Activated B cell treated with CpG ODN at 0.5 μM for 24 hours (primary cell): ENCODE measurements around the gene HDAC4. TPM values are rescaled to one million over a fixed set of nuclear protein-coding genes. Genes with fewer than 3 reads are reported as not detected.

Experiments
- ATAC-seq: fragments of 200-7000 bp; cut with Tn5 transposase; one replicate; pipeline ENCODE4 v1.10.0; 2021; ENCODE audit warnings: low read depth, mild to moderate bottlenecking, moderate library complexity
- CTCF ChIA-PET: fragments of 350-600 bp; sonication (Branson Sonifier 250); formaldehyde crosslinking; loops from one replicate; lab custom pipeline; 2021; ENCODE audit warnings: antibody characterized with exemption; lab: Charles Lee
- POLR2A ChIA-PET: fragments of 350-600 bp; sonication (Branson Sonifier 250); formaldehyde crosslinking; loops from one replicate; lab custom pipeline; 2021; ENCODE audit warnings: antibody characterized with exemption; lab: Charles Lee
- DNase-seq: peaks from one replicate; pipeline ENCODE4 v3.0.0; 2022
- H3K27ac Mint-ChIP-seq: one replicate; pipeline ENCODE4 v1.8.0; 2020; ENCODE audit warnings: mixed read lengths
- H3K27me3 Mint-ChIP-seq: one replicate; pipeline ENCODE4 v1.8.0; 2021; ENCODE audit warnings: mixed read lengths
- H3K36me3 Mint-ChIP-seq: one replicate; pipeline ENCODE4 v1.8.0; 2021; ENCODE audit warnings: low read depth, mixed read lengths
- H3K4me1 Mint-ChIP-seq: one replicate; pipeline ENCODE4 v1.8.0; 2021; ENCODE audit warnings: mixed read lengths
- H3K4me3 Mint-ChIP-seq: one replicate; pipeline ENCODE4 v1.8.0; 2020; ENCODE audit warnings: mild to moderate bottlenecking, mixed read lengths
- H3K9me3 Mint-ChIP-seq: one replicate; pipeline ENCODE4 v1.8.0; 2020; ENCODE audit warnings: mixed read lengths
- CTCF ChIP-seq: fragments of 200-600 bp; IDR thresholded peaks from one replicate; pipeline ENCODE4 v1.8.0; 2022; ENCODE audit warnings: antibody characterized with exemption, mild to moderate bottlenecking
- intact Hi-C: fragments of 100-400 bp; cut with micrococcal nuclease; formaldehyde crosslinking; loops from one replicate; pipeline ENCODE4 v1.15.1; 2024
- total RNA-seq: library from RNA; stranded (reverse); gene quantifications from 2 replicates; pipeline ENCODE4 v1.2.3, GENCODE V29; 2022

Gene HDAC4
- total RNA-seq, 1 donor from 2014 or later: 31.9 TPM

- Mint-ChIP-seq H3K36me3 (no peaks in the 10 kb centered on the region), H3K27ac (no peak overlapping the region), H3K9me3 (no peaks in the 10 kb centered on the region), H3K4me3 (no peak overlapping the region), H3K4me1 (peaks cover 11% of the 10 kb centered on the region), H3K27me3 (peaks cover 3% of the 10 kb centered on the region)
- no peak for TF ChIP-seq CTCF
- CTCF ChIA-PET: no interaction called here
- POLR2A ChIA-PET: no interaction called here
- no peak for DNase-seq
- ATAC-seq: no peak
- intact Hi-C loops: loop anchor here (10.0 kb wide), 2 partner anchors 1160 to 1910 kb away; partner anchors contain the start of genes DUSP28, HDLBP, RNPEPL1 and SEPTIN2
These were observed 4.3 kb upstream of the HDAC4 start for GRCh38 chr2:239405071-239405470.

- DNase-seq (no peak), ATAC-seq (no peak)
- POLR2A ChIA-PET: interaction anchor here (0.8 to 2.7 kb wide), 4 partner anchors 21 to 147 kb away, joined by 3 to 108 read pairs (median 6); no protein-coding TSS in a partner anchor
- intact Hi-C loops: loop anchor here (5.0 to 10.0 kb wide), 3 partner anchors 735 to 1912 kb away; partner anchors contain the start of genes COPS9, DUSP28, HDLBP and RNPEPL1
- TF ChIP-seq CTCF: no peak
- peaks cover 26% of the 10 kb centered on the region for H3K4me1 Mint-ChIP-seq
- no peaks in the 10 kb centered on the region for H3K9me3 Mint-ChIP-seq
- H3K36me3 Mint-ChIP-seq: no peaks in the 10 kb centered on the region
- peak overlapping the region; percentile 92 for H3K4me3 Mint-ChIP-seq
- H3K27me3 Mint-ChIP-seq: no peaks in the 10 kb centered on the region
- peak overlapping the region; percentile 98 for H3K27ac Mint-ChIP-seq
- CTCF ChIA-PET: no interaction called here
These were observed 1.8 kb upstream of the HDAC4 start for GRCh38 chr2:239402666-239403065.

- H3K4me3 Mint-ChIP-seq: peak overlapping the region; percentile 92
- intact Hi-C loops: loop anchor here (1.0 to 10.0 kb wide), 9 partner anchors 21 to 1913 kb away; partner anchors contain the start of genes ASB1, COPS9, DUSP28 and GPC1
- no peak for TF ChIP-seq CTCF
- ATAC-seq (peak; percentile 3), DNase-seq (no peak)
- peak overlapping the region; percentile 98 for H3K27ac Mint-ChIP-seq
- H3K4me1 Mint-ChIP-seq: peaks cover 31% of the 10 kb centered on the region
- no peaks in the 10 kb centered on the region for H3K36me3 Mint-ChIP-seq
- H3K27me3 Mint-ChIP-seq: no peaks in the 10 kb centered on the region
- CTCF ChIA-PET: no interaction called here
- POLR2A ChIA-PET: interaction anchor here (0.8 to 2.7 kb wide), 4 partner anchors 21 to 146 kb away, joined by 3 to 108 read pairs (median 6); no protein-coding TSS in a partner anchor
- H3K9me3 Mint-ChIP-seq: no peaks in the 10 kb centered on the region
These were observed 1.0 kb upstream of the HDAC4 start for GRCh38 chr2:239401881-239402233.

GRCh38 chr2:239401067-239401880 is 454 bp upstream of the HDAC4 start:
- ChIA-PET POLR2A (interaction anchor here (0.7 to 2.7 kb wide), 27 partner anchors 10 to 1185 kb away, joined by 3 to 108 read pairs (median 5); partner anchors contain the start of genes CAPN10, DUSP28, NDUFA10 and PER2), CTCF (interaction anchor here (0.8 to 1.0 kb wide), 3 partner anchors 20 to 130 kb away, joined by 3 to 4 read pairs (median 4); no protein-coding TSS in a partner anchor)
- peak; percentile 87 for ATAC-seq
- Mint-ChIP-seq H3K4me1 (peaks cover 31% of the 10 kb centered on the region), H3K27ac (peak overlapping the region; percentile 98), H3K4me3 (peak overlapping the region; percentile 92), H3K9me3 (no peaks in the 10 kb centered on the region), H3K36me3 (no peaks in the 10 kb centered on the region), H3K27me3 (no peaks in the 10 kb centered on the region)
- intact Hi-C loops: loop anchor here (1.0 to 10.0 kb wide), 9 partner anchors 20 to 1914 kb away; partner anchors contain the start of genes ASB1, COPS9, DUSP28 and GPC1
- no peak for TF ChIP-seq CTCF
- DNase-seq: peak; percentile 98
